SW 1271 (cell line): Measurements from ENCODE around the gene ODAD3.
"Not testable (repeated sequence)": the region's sequence is repeated elsewhere in the genome, so short reads cannot be mapped to it uniquely, and the experiment has no call there.

ENCODE experiments used
- DNase-seq, 2 experiments: peaks; one replicate each; lab custom pipeline; 2025; lab: John Stamatoyannopoulos, UW

ODAD3 gene

GRCh38 chr19:11437955-11438354 lies 3.0 kb upstream of the ODAD3 start:
- DNase-seq = no peak

GRCh38 chr19:11435833-11436313 lies 952 bp upstream of the ODAD3 start:
- DNase-seq = no peak

- no peak for DNase-seq
Observed at GRCh38 chr19:11434703-11435056, 241 bp downstream of the ODAD3 start.

- DNase-seq = not testable (repeated sequence)
Observed at GRCh38 chr19:11433526-11433925, 1.4 kb downstream of the ODAD3 start.

- DNase-seq = no peak
Observed at GRCh38 chr19:11426656-11427055, 8.3 kb downstream of the ODAD3 start.

GRCh38 chr19:11425719-11426457 lies 9.0 kb downstream of the ODAD3 start:
- DNase-seq = no peak

GRCh38 chr19:11423791-11424181 lies 11.1 kb downstream of the ODAD3 start:
- DNase-seq = no peak

GRCh38 chr19:11423164-11423790 lies 11.6 kb downstream of the ODAD3 start:
- DNase-seq = no peak

GRCh38 chr19:11422163-11423065 lies 12.5 kb downstream of the ODAD3 start:
- DNase-seq = no peak

- no peak for DNase-seq
Observed at GRCh38 chr19:11421371-11422098, 13.4 kb downstream of the ODAD3 start.

GRCh38 chr19:11420429-11421370 lies 14.2 kb downstream of the ODAD3 start:
- DNase-seq = no peak

GRCh38 chr19:11418549-11419506 lies 16.1 kb downstream of the ODAD3 start, which contains the start of gene RGL3:
Gene RGL3, minus strand, starts transcription at chr19:11419314. Its CDS starts 36 bp downstream, at chr19:11419278.
- no peak for DNase-seq

- DNase-seq = no peak
Observed at GRCh38 chr19:11418094-11418548, 16.8 kb downstream of the ODAD3 start.

GRCh38 chr19:11416346-11417052 lies 18.4 kb downstream of the ODAD3 start:
- no peak for DNase-seq

GRCh38 chr19:11414544-11414943 lies 20.4 kb downstream of the ODAD3 start:
- no peak for DNase-seq

- peak in 1 of 2 experiments; percentile 21 for DNase-seq
Observed at GRCh38 chr19:11410682-11411081, 24.2 kb downstream of the ODAD3 start.

GRCh38 chr19:11408591-11408990 lies 26.3 kb downstream of the ODAD3 start:
- DNase-seq = no peak

GRCh38 chr19:11406703-11407236 lies 28.2 kb downstream of the ODAD3 start:
- DNase-seq = not testable (repeated sequence)
